DMS153 treated with DMSO at 0.1 percent for 48 hours (cell line): ENCODE measurements around the gene C1QTNF3.

Source experiments
- DNase-seq: peaks from one replicate; lab custom pipeline; 2025; ENCODE audit not compliant: unreplicated experiment; lab: John Stamatoyannopoulos, UW

C1QTNF3 gene

GRCh38 chr5:34002629-34003328 lies 40.2 kb downstream of the C1QTNF3 start:
- DNase-seq = no peak

- peak; percentile 98 for DNase-seq
Measured at GRCh38 chr5:34001241-34001841, 41.7 kb downstream of the C1QTNF3 start.

GRCh38 chr5:33999978-34000377 lies 43.0 kb downstream of the C1QTNF3 start:
- no peak for DNase-seq

GRCh38 chr5:33997331-33997983 lies 45.6 kb downstream of the C1QTNF3 start:
- peak; percentile 92 for DNase-seq

- no peak for DNase-seq
Measured at GRCh38 chr5:33995865-33996264, 47.1 kb downstream of the C1QTNF3 start.

GRCh38 chr5:33994845-33995244 lies 48.2 kb downstream of the C1QTNF3 start:
- DNase-seq = no peak

- no peak for DNase-seq
Measured at GRCh38 chr5:33992864-33993263, 50.1 kb downstream of the C1QTNF3 start.

GRCh38 chr5:33985447-33985846 lies 57.6 kb downstream of the C1QTNF3 start:
- no peak for DNase-seq

- no peak for DNase-seq
Measured at GRCh38 chr5:33984671-33985124, 58.3 kb downstream of the C1QTNF3 start, which contains the start of gene SLC45A2. SLC45A2 (minus strand) TSS chr5:33984693; CDS start chr5:33984583, 110 bp downstream.

GRCh38 chr5:33984178-33984577 lies 58.8 kb downstream of the C1QTNF3 start:
- no peak for DNase-seq

- DNase-seq = no peak
Measured at GRCh38 chr5:33981408-33982162, 61.4 kb downstream of the C1QTNF3 start.

- no peak for DNase-seq
Measured at GRCh38 chr5:33980030-33980429, 63.0 kb downstream of the C1QTNF3 start.

GRCh38 chr5:33978306-33978705 lies 64.7 kb downstream of the C1QTNF3 start:
- no peak for DNase-seq

- DNase-seq = no peak
Measured at GRCh38 chr5:33976307-33976706, 66.7 kb downstream of the C1QTNF3 start.

GRCh38 chr5:33975852-33976251 lies 67.2 kb downstream of the C1QTNF3 start:
- DNase-seq = no peak

- no peak for DNase-seq
Measured at GRCh38 chr5:33973271-33973670, 69.7 kb downstream of the C1QTNF3 start.

- DNase-seq = peak; percentile 25
Measured at GRCh38 chr5:33969572-33970452, 73.2 kb downstream of the C1QTNF3 start.

GRCh38 chr5:33968211-33969005 lies 74.6 kb downstream of the C1QTNF3 start:
- no peak for DNase-seq
